K562 (cell line): Measurements from ENCODE around the gene MCOLN2. TPM values are rescaled to one million over a fixed set of nuclear protein-coding genes. Genes with fewer than 3 reads are reported as not detected.

Experiments used
- BMI1 ChIP-seq: fragments of 150-350 bp; IDR thresholded peaks from 2 replicates; pipeline ENCODE4 v1.6.1; 2014; ENCODE audit warnings: low read length
- DDX20 ChIP-seq: fragments of 450-650 bp; IDR thresholded peaks from 2 replicates; pipeline ENCODE4 v1.6.1; 2016; ENCODE audit warnings: missing genetic modification characterization, low read depth, mild to moderate bottlenecking, missing compliant biosample characterization, moderate library complexity
- DEAF1 ChIP-seq: fragments of 450-650 bp; formaldehyde crosslinking; IDR thresholded peaks from 2 replicates; pipeline ENCODE4 v1.4.0; 2020; ENCODE audit warnings: mild to moderate bottlenecking, moderate library complexity
- ELF1 ChIP-seq: fragments of 200-800 bp; sonication (Bioruptor generic); IDR thresholded peaks from 2 replicates; pipeline ENCODE4 v1.6.1; 2016; ENCODE audit warnings: missing genetic modification characterization, missing compliant biosample characterization
- HMGXB4 ChIP-seq: sonication (generic); formaldehyde crosslinking; IDR thresholded peaks from 2 replicates; pipeline ENCODE4 v1.8.1; 2023; ENCODE audit warnings: mild to moderate bottlenecking, missing genetic modification reagents
- REST ChIP-seq, 2 experiments: fragments of 450-650 bp; formaldehyde crosslinking in 1 of 2; IDR thresholded peaks; 2 replicates each; pipeline versions ENCODE4 v1.4.0 to v1.6.1; 2014 to 2020; ENCODE audit warnings: mild to moderate bottlenecking in 2 of 2, borderline replicate concordance in 1 of 2, low read depth in 1 of 2
- SMAD2 ChIP-seq: fragments of 150-350 bp; IDR thresholded peaks from 2 replicates; pipeline ENCODE4 v1.6.1; 2014; ENCODE audit warnings: low read depth, mild to moderate bottlenecking, low read length
- STAG1 ChIP-seq: sonication (generic); formaldehyde crosslinking; IDR thresholded peaks from 2 replicates; pipeline ENCODE4 v1.5.0; 2020; ENCODE audit warnings: missing genetic modification reagents, borderline replicate concordance
- ZNF609 ChIP-seq: sonication (generic); formaldehyde crosslinking; IDR thresholded peaks from 2 replicates; pipeline ENCODE4 v1.8.1; 2023; ENCODE audit warnings: missing genetic modification reagents, mild to moderate bottlenecking, borderline replicate concordance
- polyA plus RNA-seq, 8 experiments: library from polyadenylated mRNA; depleted of rRNA in 4 of 8; stranded (reverse) in 5 of 8; unstranded in 3 of 8; fragments of >200 nt; fragmentation: Nextera tagmentation in 2 of 8; fragmentation: Illumina TruSeq in 1 of 8; extraction: Ambion mirVana in 2 of 8; extraction: Trizol in 1 of 8; gene quantifications; 2 replicates each; pipeline versions ENCODE4 v1.2.1 to v1.2.3, GENCODE V29; 2011 to 2014; ENCODE audit warnings: inconsistent platforms in 1 of 8, missing spikeins in 1 of 8
- total RNA-seq, 7 experiments: library from RNA; depleted of rRNA in 6 of 7; stranded (reverse); fragments of >200 nt in 6 of 7; fragmentation: Illumina TruSeq in 2 of 7; extraction: Trizol in 2 of 7; gene quantifications; 2 replicates each; pipeline versions ENCODE4 v1.2.1 to v1.2.3, GENCODE V29; 2011 to 2021; ENCODE audit warnings: low replicate concordance in 1 of 7

MCOLN2 gene
- total and polyA plus RNA-seq, 9 of the 15 experiments (the other 6 are each of a cell fraction or from before 2014, with no cell fraction given), result 0.18 TPM; not detected in 8

GRCh38 chr1:84944767-84945486 lies 52.0 kb downstream of the MCOLN2 start (continued):
- TF ChIP-seq HMGXB4 (CRISPR knock-in tag) (no peak), DEAF1 (CRISPR knock-in tag) (peak; percentile 87), BMI1 (no peak), SMAD2 (no peak), ELF1 (tag) (0 out of 2 replicates have a peak, but pooled peaks have one; percentile 39), DDX20 (no peak), STAG1 (CRISPR knock-in tag) (peak; percentile 69; the same call in 1 of the 2 replicates), ZNF609 (CRISPR knock-in tag) (no peak), REST (IDR thresholded peaks at IDR 0.05; ENCODE audit: borderline replicate concordance) (peak; percentile 75; the same call in 1 of the 2 replicates), REST (CRISPR knock-in tag; IDR thresholded peaks at IDR 0.05; ENCODE audit: low read depth) (no peak)
